ENCODE results near the gene SOX6.

The SOX6 gene

DNA sequence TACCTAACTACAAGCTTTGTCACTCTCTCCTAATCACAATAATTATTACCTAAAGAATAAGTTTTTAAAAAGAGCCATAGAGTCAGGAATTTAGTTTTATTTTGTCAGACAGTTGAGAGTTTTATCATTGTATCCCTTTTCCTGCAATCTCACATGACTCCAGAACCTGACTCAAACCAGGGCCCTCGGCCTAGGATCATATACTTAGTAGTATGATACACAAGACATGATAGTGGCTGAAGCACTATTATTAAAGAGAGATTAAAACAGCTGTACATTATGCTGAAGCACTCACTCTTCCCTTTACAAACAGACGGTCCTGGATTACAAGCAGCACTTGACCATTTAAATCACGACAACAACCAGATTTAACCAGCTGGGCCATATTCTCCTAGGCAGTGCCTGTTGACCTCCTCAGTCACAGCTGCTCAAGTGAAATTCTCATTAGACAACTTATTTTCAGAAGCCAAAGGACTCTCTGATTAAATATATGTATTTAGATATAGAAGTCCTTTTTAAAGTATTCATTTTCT is 44.0 kb downstream of the SOX6 start:
- DNase-seq: no peak

GRCh38 chr11:16311831-16312230 is 44.5 kb downstream of the SOX6 start:
- DNase-seq: no peak

GRCh38 chr11:16310943-16311342 is 45.4 kb downstream of the SOX6 start:
- DNase-seq: no peak

- DNase-seq: no peak
Measured at GRCh38 chr11:16309226-16309625, 47.1 kb downstream of the SOX6 start.

DNA sequence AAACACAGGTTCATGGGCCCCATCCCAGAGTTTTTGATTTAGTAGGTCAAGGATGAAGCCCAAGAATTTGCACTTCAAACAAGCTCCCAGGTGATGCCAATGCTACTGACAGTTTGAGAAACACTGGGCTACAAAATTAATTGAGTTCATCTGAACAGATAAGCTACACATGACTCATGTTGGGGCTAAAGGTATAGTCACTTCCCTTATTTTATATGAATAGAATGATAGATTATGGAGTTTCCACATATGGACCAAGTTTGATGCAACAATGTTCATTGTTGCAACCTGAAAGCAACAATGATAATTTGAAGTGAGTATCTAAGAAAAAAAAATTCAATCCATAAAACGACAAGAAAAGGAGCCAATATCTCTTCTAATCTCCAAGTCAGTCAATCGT is 54.9 kb downstream of the SOX6 start:
- DNase-seq: no peak

GRCh38 chr11:16299884-16300782 is 56.2 kb downstream of the SOX6 start:
- no peak for DNase-seq

GRCh38 chr11:16299390-16299789 is 57.0 kb downstream of the SOX6 start:
- no peak for DNase-seq

- no peak for DNase-seq
Measured at GRCh38 chr11:16297332-16297731, 59.0 kb downstream of the SOX6 start.

DNA sequence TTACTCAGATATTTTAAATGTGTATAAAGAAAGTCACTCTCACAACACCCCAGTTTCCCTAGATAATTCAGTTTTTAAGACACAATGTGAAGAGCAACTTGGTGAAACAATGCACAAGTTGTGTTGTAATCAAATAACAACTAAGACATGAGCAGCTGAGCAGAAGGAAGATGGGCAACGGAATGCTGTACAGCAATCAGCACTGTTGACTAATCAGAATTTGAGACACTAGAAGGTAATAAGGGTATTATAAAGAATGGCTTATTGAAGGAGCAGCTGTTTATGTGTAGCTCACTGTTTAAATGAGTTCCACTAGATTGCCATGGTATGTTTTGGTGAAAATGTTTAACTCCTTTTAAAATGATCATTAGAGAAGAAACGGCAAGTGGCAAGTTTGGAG is 60.1 kb downstream of the SOX6 start:
- no peak for DNase-seq

DNA sequence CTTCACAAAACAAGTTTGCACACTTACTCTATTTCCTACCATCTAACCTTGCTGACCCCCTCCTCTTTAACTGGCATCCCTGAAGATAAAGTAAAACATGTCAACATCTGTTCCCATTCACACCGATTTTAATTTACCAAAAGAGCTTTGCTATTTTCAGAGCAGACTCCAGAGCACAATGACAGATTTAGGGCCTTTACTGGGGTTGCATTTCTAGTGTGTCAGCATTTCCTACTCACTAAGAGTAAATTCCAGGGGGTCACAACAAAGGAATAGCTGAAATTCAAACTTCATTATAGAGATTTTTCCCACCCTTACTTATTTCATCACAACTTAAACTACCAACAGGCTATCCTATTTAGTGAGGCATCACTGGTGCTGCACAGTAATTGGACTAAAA is 60.8 kb downstream of the SOX6 start:
- DNase-seq: no peak

- DNase-seq: no peak
Measured at GRCh38 chr11:16293204-16293681, 63.1 kb downstream of the SOX6 start.

DNA sequence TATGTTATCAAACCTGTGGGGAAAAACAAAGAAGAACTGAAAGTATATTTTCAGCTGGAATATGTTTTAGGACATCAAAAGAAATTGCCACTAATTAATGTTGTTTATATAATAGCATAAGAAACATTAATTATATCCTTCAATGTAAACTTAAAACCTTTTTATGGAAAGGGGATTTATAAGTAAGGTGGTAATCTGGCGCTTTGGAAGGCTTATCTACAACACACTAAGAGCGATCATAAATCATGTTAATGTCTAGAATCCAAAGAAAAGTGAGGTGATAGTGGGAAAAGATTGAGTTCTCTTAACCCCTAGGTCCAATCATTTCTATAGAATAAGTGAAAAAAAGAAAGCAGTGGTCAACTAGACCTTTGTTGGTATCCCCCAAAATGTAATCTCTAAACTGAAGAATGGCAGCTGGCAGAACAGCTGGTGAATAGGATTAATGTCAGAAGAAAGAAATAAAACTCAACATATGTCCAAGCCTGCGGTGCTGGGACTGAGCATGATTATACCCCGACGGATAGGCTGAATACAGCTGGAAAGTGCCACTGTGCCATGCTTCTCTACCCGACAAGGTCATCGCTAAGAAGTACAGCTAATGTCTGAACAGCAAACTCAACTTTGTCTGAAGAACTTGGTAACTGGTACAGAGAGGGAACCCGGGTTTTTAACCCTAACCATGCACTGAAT is 64.0 kb downstream of the SOX6 start:
- DNase-seq: no peak

DNA sequence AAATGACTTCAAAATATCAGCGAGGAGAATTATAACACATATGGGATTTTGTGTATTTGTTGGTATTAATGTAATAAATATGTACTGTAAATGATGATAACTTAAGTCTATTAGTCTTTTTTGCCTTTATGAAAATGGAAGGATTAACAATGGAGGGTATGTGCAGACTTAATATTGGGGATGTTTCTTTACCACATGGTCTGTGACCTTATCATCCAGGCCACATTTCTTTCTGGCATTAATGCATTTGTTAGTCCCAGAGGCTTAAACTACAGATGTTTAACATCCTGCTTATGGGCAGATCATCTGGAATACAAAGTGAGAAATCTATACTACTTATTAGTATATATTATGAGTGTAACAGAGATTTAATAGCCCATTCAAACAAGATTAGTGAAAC is 64.6 kb downstream of the SOX6 start:
- no peak for DNase-seq

- no peak for DNase-seq
Measured at GRCh38 chr11:16289541-16289940, 66.8 kb downstream of the SOX6 start.

DNA sequence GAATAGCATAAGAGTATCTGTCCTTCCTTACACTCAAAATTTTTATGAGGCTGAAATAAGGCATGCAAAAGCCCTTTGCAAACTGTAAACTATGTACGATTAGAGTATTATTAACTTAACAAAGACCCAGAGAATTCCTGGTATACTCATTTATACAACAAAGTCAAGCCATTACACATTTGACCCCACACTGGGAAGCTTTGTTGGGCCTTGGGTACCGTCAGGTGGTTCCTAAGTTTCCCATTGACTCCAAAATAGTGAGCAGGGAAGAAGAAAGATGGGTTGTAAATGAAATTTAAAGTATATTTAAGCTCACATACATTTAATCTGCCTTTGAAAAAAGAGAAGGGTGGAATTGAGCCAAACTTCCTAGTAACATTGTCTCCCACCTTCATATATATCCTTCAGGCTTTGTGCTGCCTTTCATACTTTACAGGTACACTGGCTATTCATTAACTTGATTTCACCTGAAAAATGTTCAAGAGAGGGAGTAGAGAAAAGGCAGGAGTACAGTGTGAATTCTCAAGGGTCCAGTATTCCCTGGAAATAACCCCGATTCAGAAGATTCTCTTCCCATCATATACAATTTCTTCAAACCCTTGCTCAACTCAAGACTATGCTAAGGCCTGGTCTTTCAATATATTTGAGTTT is 68.6 kb downstream of the SOX6 start:
- DNase-seq: no peak

- no peak for DNase-seq
Measured at GRCh38 chr11:16286095-16286494, 70.3 kb downstream of the SOX6 start.

DNA sequence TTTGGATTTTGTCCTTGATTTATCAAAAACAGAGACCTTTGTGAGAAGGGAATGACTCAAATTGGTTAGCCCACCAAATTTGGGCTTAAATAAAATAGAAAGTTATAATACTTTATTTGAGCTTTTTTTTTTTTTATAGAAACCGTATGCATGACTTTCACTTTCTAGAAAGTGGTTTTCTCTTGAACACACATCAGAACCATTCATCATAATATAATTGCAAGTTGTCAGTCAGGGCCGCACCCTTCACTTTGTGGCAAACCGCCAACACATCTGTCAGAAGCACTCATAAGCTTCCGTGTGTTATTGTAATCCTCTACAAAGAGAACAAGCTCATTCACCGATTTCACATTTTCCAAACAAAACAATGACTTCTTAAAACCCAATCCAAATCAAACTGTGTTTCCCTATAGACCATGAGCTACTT is 76.1 kb downstream of the SOX6 start:
- no peak for DNase-seq

DNA sequence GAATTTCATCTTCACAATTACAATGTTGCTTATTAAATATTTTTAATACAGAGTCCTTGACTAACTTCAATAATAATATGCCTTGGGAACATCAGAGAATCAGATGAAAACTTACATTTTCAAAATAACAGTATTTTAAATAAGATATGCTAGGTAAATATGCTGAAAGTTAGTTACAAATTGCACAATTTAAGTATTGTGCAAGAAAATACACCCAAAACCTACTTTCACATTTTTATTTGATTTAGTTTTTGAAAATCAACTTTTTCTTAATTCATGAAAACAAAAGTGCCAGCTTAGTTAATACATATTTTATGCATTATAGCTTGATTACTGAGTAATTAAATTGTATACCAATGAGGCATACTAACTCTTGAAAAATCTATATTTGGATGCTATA is 76.8 kb downstream of the SOX6 start:
- no peak for DNase-seq

DNA sequence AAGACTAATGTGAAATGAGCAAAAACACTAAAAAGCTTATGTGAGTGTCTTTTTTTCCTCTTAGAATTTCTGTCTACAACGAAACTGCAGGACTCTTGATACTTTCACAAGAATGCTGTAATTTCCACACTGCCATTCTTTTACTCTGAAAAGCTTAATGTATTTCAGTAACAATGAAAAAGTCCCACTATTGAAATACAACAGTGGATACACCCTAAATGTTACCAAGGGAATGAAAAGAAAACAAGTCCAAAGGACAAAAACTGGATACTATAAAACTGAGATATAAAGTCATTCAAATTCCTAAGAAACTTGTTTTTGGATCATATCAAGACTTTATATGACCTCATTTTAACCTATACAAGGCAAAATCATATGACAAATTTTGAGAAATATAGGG is 77.4 kb downstream of the SOX6 start:
- DNase-seq: no peak

DNA sequence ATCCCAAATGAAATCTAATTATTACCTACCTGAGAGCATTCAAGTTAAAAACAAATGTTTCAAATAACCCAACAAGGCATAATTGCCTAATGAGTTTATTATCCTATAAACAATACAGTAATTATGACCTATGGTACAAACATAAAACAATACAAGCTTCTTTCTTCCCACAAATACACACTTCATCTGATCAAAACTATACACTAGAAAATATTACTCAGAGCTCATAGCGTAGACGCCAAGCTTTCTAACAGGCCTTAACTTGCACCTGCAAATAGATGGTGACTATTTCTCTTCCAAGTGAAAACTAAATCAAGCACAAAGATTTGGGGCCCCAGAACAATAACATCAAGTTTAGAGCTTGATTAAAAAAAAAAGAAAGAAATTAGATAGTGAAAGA is 78.1 kb downstream of the SOX6 start:
- DNase-seq: no peak

GRCh38 chr11:16276251-16276650 is 80.1 kb downstream of the SOX6 start:
- DNase-seq: no peak

- DNase-seq: no peak
Measured at GRCh38 chr11:16271258-16271657, 85.1 kb downstream of the SOX6 start.

- DNase-seq: no peak
Measured at GRCh38 chr11:16266021-16266420, 90.3 kb downstream of the SOX6 start.
